Breast epithelium (tissue), 4 donors: ENCODE measurements around the gene CCP110. TPM values are rescaled to one million over a fixed set of nuclear protein-coding genes. Genes with fewer than 3 reads are reported as not detected.
A peak's percentile ranks its signal among the peaks of the same experiment; 100 is the strongest.

Experiments
- DNase-seq, 2 donors: peaks; one replicate each; pipeline ENCODE4 v3.0.0-alpha.2; 2019; ENCODE audit warnings: low spot score in 2 of 2
- H3K27ac ChIP-seq, 2 donors: fragments of 200-600 bp; sonication (generic) in 1 of 2; one replicate each; pipeline ENCODE4 v1.5.1; 2016 to 2019; ENCODE audit warnings: mild to moderate bottlenecking in 1 of 2
- H3K27me3 ChIP-seq, 2 donors: fragments of 200-600 bp; sonication (generic) in 1 of 2; one replicate each; pipeline versions ENCODE4 v1.5.1 to v1.6.0; 2017 to 2019; ENCODE audit warnings: control low read depth in 1 of 2, mild to moderate bottlenecking in 1 of 2
- H3K36me3 ChIP-seq: fragments of 200-600 bp; one replicate; pipeline ENCODE4 v1.5.1; 2019
- H3K4me1 ChIP-seq, 2 donors: fragments of 200-600 bp; sonication (generic); one replicate each; pipeline ENCODE4 v1.5.1; 2016 to 2019; ENCODE audit warnings: control low read depth in 1 of 2
- H3K4me3 ChIP-seq, 3 donors: fragments of 200-600 bp; sonication (generic); 1 replicate in 2 of 3; 2 replicates in 1 of 3; pipeline ENCODE4 v1.5.1; 2016 to 2019; ENCODE audit warnings: mild to moderate bottlenecking in 3 of 3, moderate library complexity in 2 of 3
- H3K9me3 ChIP-seq, 2 donors: fragments of 200-600 bp; sonication (generic) in 1 of 2; one replicate each; pipeline ENCODE4 v1.5.1; 2016 to 2019; ENCODE audit warnings: control low read depth in 1 of 2
- POLR2A ChIP-seq: fragments of 450-650 bp; IDR thresholded peaks from one replicate; pipeline ENCODE4 v1.6.1; 2016; ENCODE audit warnings: antibody characterized with exemption, mild to moderate bottlenecking, moderate library complexity
- POLR2AphosphoS5 ChIP-seq, 3 donors: sonication (generic); formaldehyde crosslinking; IDR thresholded peaks; one replicate each; pipeline ENCODE4 v1.6.1; 2017; ENCODE audit warnings: antibody characterized with exemption in 3 of 3
- intact Hi-C: fragments of 100-400 bp; cut with DNase I; formaldehyde crosslinking; loops from one replicate; pipeline ENCODE4 v1.15.1; 2023; ENCODE audit warnings: low total_unique reads
- total RNA-seq, 3 donors: library from RNA; depleted of rRNA; stranded (reverse); fragments of >200 nt; gene quantifications; one replicate each; pipeline ENCODE4 v1.1.0, GENCODE V29; 2016
- TF ChIP-seq, protein P1 (sequence below), 3 donors: fragments of 450-650 bp; IDR thresholded peaks; one replicate each; pipeline ENCODE4 v1.5.1; 2016 to 2017; ENCODE audit warnings: antibody characterized with exemption in 3 of 3, mild to moderate bottlenecking in 3 of 3, moderate library complexity in 3 of 3

The CCP110 gene
- total RNA-seq, 3 donors from 2014 or later: 13.9 to 33.5 (median 31.5) TPM

DNA sequence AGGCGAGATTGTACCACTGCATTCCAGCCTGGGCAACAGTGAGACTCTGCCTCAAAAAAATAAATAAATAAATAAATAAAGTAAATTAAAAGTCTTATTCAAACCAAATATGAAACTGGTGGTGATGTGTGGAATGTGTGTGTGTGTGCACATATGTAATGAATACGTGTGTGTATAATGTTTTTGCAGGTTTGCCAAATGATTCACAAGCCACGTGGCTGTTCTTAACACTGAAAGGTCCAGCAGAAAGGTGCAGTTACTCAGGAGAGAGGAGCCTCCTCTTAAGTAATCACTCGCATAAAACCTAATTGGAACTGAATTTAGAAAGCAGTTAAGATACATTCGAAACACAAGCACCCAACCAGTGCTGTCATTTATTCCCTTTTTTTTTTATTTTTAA is 24.7 kb upstream of the CCP110 start:
- TF ChIP-seq, protein P1, sequence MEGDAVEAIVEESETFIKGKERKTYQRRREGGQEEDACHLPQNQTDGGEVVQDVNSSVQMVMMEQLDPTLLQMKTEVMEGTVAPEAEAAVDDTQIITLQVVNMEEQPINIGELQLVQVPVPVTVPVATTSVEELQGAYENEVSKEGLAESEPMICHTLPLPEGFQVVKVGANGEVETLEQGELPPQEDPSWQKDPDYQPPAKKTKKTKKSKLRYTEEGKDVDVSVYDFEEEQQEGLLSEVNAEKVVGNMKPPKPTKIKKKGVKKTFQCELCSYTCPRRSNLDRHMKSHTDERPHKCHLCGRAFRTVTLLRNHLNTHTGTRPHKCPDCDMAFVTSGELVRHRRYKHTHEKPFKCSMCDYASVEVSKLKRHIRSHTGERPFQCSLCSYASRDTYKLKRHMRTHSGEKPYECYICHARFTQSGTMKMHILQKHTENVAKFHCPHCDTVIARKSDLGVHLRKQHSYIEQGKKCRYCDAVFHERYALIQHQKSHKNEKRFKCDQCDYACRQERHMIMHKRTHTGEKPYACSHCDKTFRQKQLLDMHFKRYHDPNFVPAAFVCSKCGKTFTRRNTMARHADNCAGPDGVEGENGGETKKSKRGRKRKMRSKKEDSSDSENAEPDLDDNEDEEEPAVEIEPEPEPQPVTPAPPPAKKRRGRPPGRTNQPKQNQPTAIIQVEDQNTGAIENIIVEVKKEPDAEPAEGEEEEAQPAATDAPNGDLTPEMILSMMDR (IDR thresholded peaks at IDR 0.05): no peak
- TF ChIP-seq POLR2A: no peak
- no peak for TF ChIP-seq POLR2AphosphoS5 (IDR thresholded peaks at IDR 0.05)
- intact Hi-C loops: no loop called here

DNA sequence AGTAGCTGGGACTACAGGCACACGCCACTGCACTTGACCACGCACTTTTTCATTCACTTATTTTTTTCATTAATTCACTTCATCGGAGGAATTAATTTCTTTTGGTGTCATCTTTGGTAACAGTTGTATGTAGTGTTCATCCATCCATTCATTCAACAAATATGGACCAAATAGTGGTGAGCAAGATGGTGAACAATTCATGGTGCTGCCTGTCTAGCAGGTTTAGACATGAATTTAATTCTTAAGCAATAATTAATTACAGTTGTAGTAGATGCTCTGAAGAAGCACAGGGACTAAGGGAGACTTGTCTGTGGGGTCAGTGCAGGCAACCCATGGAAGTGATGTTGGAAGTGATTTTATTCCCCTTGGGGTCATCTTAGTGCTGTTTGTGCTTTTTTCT is 24.3 kb upstream of the CCP110 start:
- Histone ChIP-seq H3K36me3 (peaks cover 3% of the 10 kb centered on the region), H3K4me1 (no peaks in the 10 kb centered on the region), H3K4me3 (no peak overlapping the region), H3K27me3 (no peaks in the 10 kb centered on the region), H3K27ac (no peak overlapping the region), H3K9me3 (no peaks in the 10 kb centered on the region)
- intact Hi-C loops: no loop called here
- DNase-seq: no peak
- no peak for TF ChIP-seq POLR2AphosphoS5 (IDR thresholded peaks at IDR 0.05)
- TF ChIP-seq POLR2A: no peak
- TF ChIP-seq, protein P1 (IDR thresholded peaks at IDR 0.05): no peak

More for the DNA sequence above, 24.7 kb upstream of the CCP110 start:
- Histone ChIP-seq H3K4me1 (no peaks in the 10 kb centered on the region), H3K4me3 (no peak overlapping the region), H3K27me3 (no peaks in the 10 kb centered on the region), H3K27ac (no peak overlapping the region), H3K36me3 (peaks cover 3% of the 10 kb centered on the region), H3K9me3 (no peaks in the 10 kb centered on the region)
- no peak for DNase-seq

DNA sequence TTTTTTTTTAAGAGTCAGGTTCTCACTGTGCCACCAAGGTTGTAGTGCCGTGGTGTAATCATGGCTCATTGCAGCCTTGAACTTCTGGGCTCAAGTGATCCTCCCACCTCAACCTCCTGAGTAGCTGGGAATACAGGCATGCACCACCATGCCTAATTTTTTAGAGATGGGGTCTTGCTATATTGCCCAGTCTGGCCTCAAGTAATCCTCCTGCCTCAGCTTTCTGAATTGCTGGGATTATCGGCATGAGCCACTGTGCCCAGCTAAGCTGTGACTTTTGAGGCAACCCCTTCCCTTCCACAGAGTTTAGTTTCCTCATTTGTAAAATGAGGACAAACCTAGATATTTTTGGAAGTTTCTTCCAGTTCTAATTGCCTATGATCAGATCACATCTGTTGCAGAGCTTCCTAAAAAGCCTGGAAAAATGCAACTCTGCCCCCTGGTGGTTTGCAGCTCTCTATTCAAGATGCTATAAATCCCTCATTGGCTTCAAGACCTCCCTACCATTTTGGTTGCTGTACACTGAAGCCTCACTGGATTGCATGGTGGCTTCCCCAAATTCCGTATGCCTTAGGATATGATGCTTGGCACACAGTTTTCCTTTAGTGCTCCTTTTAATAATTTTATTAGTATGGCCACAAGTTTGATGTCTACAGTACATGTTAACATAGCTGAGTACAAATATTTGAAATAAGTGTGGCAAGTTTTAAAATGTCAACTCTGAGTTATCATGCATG is 21.2 kb upstream of the CCP110 start:
- peak; percentile 41 to 75 for DNase-seq
- TF ChIP-seq, protein P1 (IDR thresholded peaks at IDR 0.05): peak; percentile 47 to 75 (median 74)
- no peak for TF ChIP-seq POLR2A
- Histone ChIP-seq H3K27me3 (no peaks in the 10 kb centered on the region), H3K27ac (no peak overlapping the region), H3K36me3 (peaks cover 3% of the 10 kb centered on the region), H3K4me3 (no peak overlapping the region), H3K4me1 (no peaks in the 10 kb centered on the region), H3K9me3 (no peaks in the 10 kb centered on the region)
- intact Hi-C loops: loop anchor here (10.0 kb wide), 1 partner anchor 418 kb away; no protein-coding TSS in a partner anchor

DNA sequence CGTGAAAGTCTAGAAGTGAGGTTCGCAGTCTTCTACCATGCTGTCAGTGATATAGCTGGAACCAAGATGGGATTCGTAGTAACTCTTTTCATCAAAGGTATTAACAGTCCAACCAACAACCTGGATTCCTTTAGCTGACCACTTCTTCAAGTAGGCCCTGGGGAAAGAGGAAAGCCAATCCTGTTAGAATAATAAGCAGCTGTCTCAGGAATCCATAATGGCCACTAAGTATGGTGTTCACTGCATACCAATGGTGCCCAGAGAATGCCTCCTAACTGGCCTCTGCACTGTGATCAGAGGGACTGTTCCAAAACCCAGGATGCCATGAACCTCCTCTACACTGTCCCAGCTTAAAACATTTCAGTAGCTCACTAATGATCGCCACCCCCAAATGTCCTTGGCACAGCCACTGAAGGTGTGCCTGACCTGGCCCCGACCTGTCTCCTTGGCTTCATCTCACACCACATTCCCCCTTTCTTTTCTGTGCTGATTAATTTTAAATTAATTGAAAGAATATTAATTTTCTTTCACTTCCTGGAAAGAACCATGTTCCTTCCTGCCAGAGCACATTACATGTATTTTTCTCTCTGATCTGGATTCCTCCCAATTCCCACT is 20.2 kb upstream of the CCP110 start:
- no peaks in the 10 kb centered on the region for H3K9me3 ChIP-seq
- H3K27me3 ChIP-seq: no peaks in the 10 kb centered on the region
- TF ChIP-seq POLR2A (no peak), POLR2AphosphoS5 (IDR thresholded peaks at IDR 0.05) (no peak)
- TF ChIP-seq, protein P1 (IDR thresholded peaks at IDR 0.05): no peak
- H3K27ac ChIP-seq: no peak overlapping the region
- no peaks in the 10 kb centered on the region for H3K4me1 ChIP-seq
- DNase-seq: no peak
- H3K36me3 ChIP-seq: peaks cover 3% of the 10 kb centered on the region
- intact Hi-C loops: loop anchor here (10.0 kb wide), 1 partner anchor 419 kb away; no protein-coding TSS in a partner anchor
- H3K4me3 ChIP-seq: no peak overlapping the region
